ENCODE results near the gene NECTIN2.

GRCh38 chr19:44857837-44858236 lies 11.7 kb downstream of the NECTIN2 start:
- TF ChIP-seq CTCF (conservative IDR thresholded peaks at IDR 0.05; ENCODE audit: low read depth, low read length), result no peak
- no peak for TF ChIP-seq EZH2phosphoT487 (IDR thresholded peaks at IDR 0.05; ENCODE audit: borderline replicate concordance, low read length)

All from PC-3 (cell line).